Panc1 (cell line): ENCODE data around the gene CAMSAP2.

Source experiments
- POLR2AphosphoS5 ChIP-seq: IDR thresholded peaks from 2 replicates; pipeline ENCODE4 v1.6.1; 2012; ENCODE audit warnings: mild to moderate bottlenecking, low read depth, low read length, moderate library complexity
- SIN3A ChIP-seq: IDR thresholded peaks from 2 replicates; pipeline ENCODE4 v1.6.1; 2012; ENCODE audit warnings: low read depth, mild to moderate bottlenecking, low read length, moderate library complexity, borderline replicate concordance; ENCODE audit not compliant: insufficient read depth
- TCF7L2 ChIP-seq: IDR thresholded peaks from 2 replicates; pipeline ENCODE4 v1.6.1; 2011; ENCODE audit warnings: mild to moderate bottlenecking, low read depth, low read length, inconsistent platforms
- TF ChIP-seq, protein P1 (sequence below): fragments of 450-650 bp; IDR thresholded peaks from 2 replicates; pipeline ENCODE4 v1.5.1; 2017; ENCODE audit warnings: mild to moderate bottlenecking
- TF ChIP-seq, protein P2 (sequence below), 2 experiments: IDR thresholded peaks; 2 replicates each; pipeline ENCODE4 v1.6.1; 2011 to 2012; ENCODE audit warnings: low read depth in 2 of 2, control low read depth in 1 of 2, low read length in 1 of 2, mild to moderate bottlenecking in 1 of 2, moderate library complexity in 1 of 2; ENCODE audit not compliant: insufficient read depth in 1 of 2

DNA sequence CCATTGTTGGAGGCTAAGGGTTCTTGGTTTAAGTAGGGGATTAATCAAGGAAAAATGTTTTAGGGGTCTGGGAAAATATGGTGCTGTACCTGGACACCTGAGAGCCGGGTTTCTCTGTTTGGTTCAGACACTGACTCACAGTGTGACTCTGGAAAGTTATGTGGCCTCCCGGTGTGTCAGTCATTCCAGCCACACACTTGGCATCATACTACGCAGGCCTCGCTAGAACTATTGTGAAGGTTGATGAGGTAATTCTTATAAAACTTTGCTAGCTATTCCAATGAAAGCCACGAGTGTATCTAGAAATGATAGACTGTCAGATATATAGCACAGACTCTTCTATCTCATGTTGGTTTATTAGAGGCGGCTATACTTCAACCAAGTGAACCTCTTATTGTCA is 4.8 kb upstream of the CAMSAP2 start:
- TF ChIP-seq, protein P1, sequence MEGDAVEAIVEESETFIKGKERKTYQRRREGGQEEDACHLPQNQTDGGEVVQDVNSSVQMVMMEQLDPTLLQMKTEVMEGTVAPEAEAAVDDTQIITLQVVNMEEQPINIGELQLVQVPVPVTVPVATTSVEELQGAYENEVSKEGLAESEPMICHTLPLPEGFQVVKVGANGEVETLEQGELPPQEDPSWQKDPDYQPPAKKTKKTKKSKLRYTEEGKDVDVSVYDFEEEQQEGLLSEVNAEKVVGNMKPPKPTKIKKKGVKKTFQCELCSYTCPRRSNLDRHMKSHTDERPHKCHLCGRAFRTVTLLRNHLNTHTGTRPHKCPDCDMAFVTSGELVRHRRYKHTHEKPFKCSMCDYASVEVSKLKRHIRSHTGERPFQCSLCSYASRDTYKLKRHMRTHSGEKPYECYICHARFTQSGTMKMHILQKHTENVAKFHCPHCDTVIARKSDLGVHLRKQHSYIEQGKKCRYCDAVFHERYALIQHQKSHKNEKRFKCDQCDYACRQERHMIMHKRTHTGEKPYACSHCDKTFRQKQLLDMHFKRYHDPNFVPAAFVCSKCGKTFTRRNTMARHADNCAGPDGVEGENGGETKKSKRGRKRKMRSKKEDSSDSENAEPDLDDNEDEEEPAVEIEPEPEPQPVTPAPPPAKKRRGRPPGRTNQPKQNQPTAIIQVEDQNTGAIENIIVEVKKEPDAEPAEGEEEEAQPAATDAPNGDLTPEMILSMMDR: no peak
- TF ChIP-seq TCF7L2 (no peak), SIN3A (no peak), POLR2AphosphoS5 (no peak)
- TF ChIP-seq, protein P2, sequence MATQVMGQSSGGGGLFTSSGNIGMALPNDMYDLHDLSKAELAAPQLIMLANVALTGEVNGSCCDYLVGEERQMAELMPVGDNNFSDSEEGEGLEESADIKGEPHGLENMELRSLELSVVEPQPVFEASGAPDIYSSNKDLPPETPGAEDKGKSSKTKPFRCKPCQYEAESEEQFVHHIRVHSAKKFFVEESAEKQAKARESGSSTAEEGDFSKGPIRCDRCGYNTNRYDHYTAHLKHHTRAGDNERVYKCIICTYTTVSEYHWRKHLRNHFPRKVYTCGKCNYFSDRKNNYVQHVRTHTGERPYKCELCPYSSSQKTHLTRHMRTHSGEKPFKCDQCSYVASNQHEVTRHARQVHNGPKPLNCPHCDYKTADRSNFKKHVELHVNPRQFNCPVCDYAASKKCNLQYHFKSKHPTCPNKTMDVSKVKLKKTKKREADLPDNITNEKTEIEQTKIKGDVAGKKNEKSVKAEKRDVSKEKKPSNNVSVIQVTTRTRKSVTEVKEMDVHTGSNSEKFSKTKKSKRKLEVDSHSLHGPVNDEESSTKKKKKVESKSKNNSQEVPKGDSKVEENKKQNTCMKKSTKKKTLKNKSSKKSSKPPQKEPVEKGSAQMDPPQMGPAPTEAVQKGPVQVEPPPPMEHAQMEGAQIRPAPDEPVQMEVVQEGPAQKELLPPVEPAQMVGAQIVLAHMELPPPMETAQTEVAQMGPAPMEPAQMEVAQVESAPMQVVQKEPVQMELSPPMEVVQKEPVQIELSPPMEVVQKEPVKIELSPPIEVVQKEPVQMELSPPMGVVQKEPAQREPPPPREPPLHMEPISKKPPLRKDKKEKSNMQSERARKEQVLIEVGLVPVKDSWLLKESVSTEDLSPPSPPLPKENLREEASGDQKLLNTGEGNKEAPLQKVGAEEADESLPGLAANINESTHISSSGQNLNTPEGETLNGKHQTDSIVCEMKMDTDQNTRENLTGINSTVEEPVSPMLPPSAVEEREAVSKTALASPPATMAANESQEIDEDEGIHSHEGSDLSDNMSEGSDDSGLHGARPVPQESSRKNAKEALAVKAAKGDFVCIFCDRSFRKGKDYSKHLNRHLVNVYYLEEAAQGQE (IDR thresholded peaks at IDR 0.05; ENCODE audit: insufficient read depth in 1 of 2, low read depth in 2 of 2, low read length in 1 of 2): no peak
